B cell (primary cell): ENCODE data around the gene GMEB2. TPM values are rescaled to one million over a fixed set of nuclear protein-coding genes. Genes with fewer than 3 reads are reported as not detected.

Experiments used
- ATAC-seq: fragments of 200-7000 bp; cut with Tn5 transposase; one replicate; pipeline ENCODE4 v1.10.0; 2021; ENCODE audit warnings: low read depth, mild to moderate bottlenecking, moderate number of reproducible peaks, moderate library complexity
- CTCF ChIA-PET: fragments of 350-600 bp; sonication (Branson Sonifier 250); formaldehyde crosslinking; loops from one replicate; lab custom pipeline; 2021; ENCODE audit warnings: antibody characterized with exemption, inconsistent platforms; lab: Charles Lee
- POLR2A ChIA-PET: fragments of 350-600 bp; sonication (Branson Sonifier 250); formaldehyde crosslinking; loops from one replicate; lab custom pipeline; 2021; ENCODE audit warnings: antibody characterized with exemption; lab: Charles Lee
- DNase-seq: peaks from one replicate; pipeline ENCODE4 v3.0.0; 2013
- H2AFZ ChIP-seq: 2 replicates; pipeline ENCODE4 v1.6.1; 2012; ENCODE audit warnings: mild to moderate bottlenecking, low read depth, low read length; ENCODE audit not compliant: insufficient read depth, poor library complexity, severe bottlenecking
- H3K27ac ChIP-seq, 2 donors: 1 replicate in 1 of 2; 2 replicates in 1 of 2; pipeline ENCODE4 v1.5.1; 2012 to 2013; ENCODE audit warnings: low read length in 2 of 2, mild to moderate bottlenecking in 2 of 2, moderate library complexity in 1 of 2
- H3K27me3 ChIP-seq, 4 experiments: fragments of 200-600 bp in 1 of 4; sonication (generic) in 1 of 4; replicated peaks in 1 of 4; 1 replicate in 2 of 4; 2 replicates in 2 of 4; pipeline versions ENCODE4 v1.6.1 to v1.7.0; 2013 to 2016; ENCODE audit warnings: low read length in 3 of 4, mild to moderate bottlenecking in 2 of 4, mixed read lengths in 1 of 4, moderate library complexity in 1 of 4; ENCODE audit not compliant: insufficient read depth in 4 of 4, control insufficient read depth in 3 of 4; ENCODE audit errors: control extremely low read depth in 1 of 4
- H3K36me3 ChIP-seq, 2 experiments: replicated peaks in 1 of 2; 1 replicate in 1 of 2; 2 replicates in 1 of 2; pipeline versions ENCODE4 v1.6.1 to v1.7.1; 2013; ENCODE audit warnings: low read length in 1 of 2; ENCODE audit not compliant: insufficient read depth in 2 of 2, control insufficient read depth in 1 of 2; ENCODE audit errors: control extremely low read depth in 1 of 2, extremely low read depth in 1 of 2
- H3K4me1 ChIP-seq, 2 donors: fragments of 200-600 bp in 1 of 2; sonication (generic) in 1 of 2; 1 replicate in 1 of 2; 2 replicates in 1 of 2; pipeline versions ENCODE4 v1.5.1 to v1.6.1; 2013 to 2017; ENCODE audit warnings: low read length in 2 of 2; ENCODE audit not compliant: control insufficient read depth in 2 of 2, insufficient read depth in 2 of 2
- H3K4me2 ChIP-seq: replicated peaks from 2 replicates; pipeline ENCODE3; 2012; ENCODE audit warnings: mild to moderate bottlenecking, low read depth, low read length; ENCODE audit not compliant: poor library complexity, severe bottlenecking
- H3K4me3 ChIP-seq, 5 experiments: fragments of 200-600 bp in 1 of 5; sonication (generic) in 1 of 5; 1 replicate in 3 of 5; 2 replicates in 2 of 5; pipeline versions ENCODE4 v1.5.1 to v1.7.0; 2011 to 2016; ENCODE audit warnings: low read length in 4 of 5, mild to moderate bottlenecking in 4 of 5, low read depth in 2 of 5, control low read depth in 1 of 5, moderate library complexity in 1 of 5; ENCODE audit not compliant: insufficient read depth in 1 of 5; ENCODE audit errors: control extremely low read depth in 1 of 5, extremely low read depth in 1 of 5
- H3K79me2 ChIP-seq: fragments of 200-600 bp; sonication (generic); one replicate; pipeline ENCODE4 v1.6.0; 2016; ENCODE audit warnings: low read length; ENCODE audit not compliant: control insufficient read depth, insufficient read depth
- H3K9ac ChIP-seq: fragments of 200-600 bp; sonication (generic); 2 replicates; pipeline ENCODE4 v1.6.1; 2017; ENCODE audit warnings: mild to moderate bottlenecking, low read length, moderate library complexity
- H3K9me3 ChIP-seq, 3 donors: one replicate each; pipeline versions ENCODE4 v1.6.1 to v1.7.1; 2013; ENCODE audit warnings: low read length in 2 of 3; ENCODE audit not compliant: control insufficient read depth in 2 of 3, insufficient read depth in 1 of 3; ENCODE audit errors: control extremely low read depth in 1 of 3
- H4K20me1 ChIP-seq: 2 replicates; pipeline ENCODE4 v1.6.0; 2012; ENCODE audit warnings: mild to moderate bottlenecking, low read length; ENCODE audit not compliant: insufficient read depth, control insufficient read depth, poor library complexity, severe bottlenecking
- H3K27ac Mint-ChIP-seq: one replicate; pipeline ENCODE4 v1.8.0; 2021; ENCODE audit warnings: mixed read lengths
- H3K27me3 Mint-ChIP-seq: one replicate; pipeline ENCODE4 v1.8.0; 2021; ENCODE audit warnings: mixed read lengths
- H3K4me1 Mint-ChIP-seq: one replicate; pipeline ENCODE4 v1.8.0; 2021; ENCODE audit warnings: mixed read lengths
- H3K4me3 Mint-ChIP-seq: one replicate; pipeline ENCODE4 v1.8.0; 2021; ENCODE audit warnings: mixed read lengths
- H3K9me3 Mint-ChIP-seq: one replicate; pipeline ENCODE4 v1.8.0; 2022; ENCODE audit warnings: mixed read lengths; ENCODE audit not compliant: insufficient read depth
- CTCF ChIP-seq: fragments of 200-600 bp; IDR thresholded peaks from one replicate; pipeline ENCODE4 v1.8.0; 2022; ENCODE audit warnings: antibody characterized with exemption, mild to moderate bottlenecking
- EZH2 ChIP-seq: IDR thresholded peaks from 2 replicates; pipeline ENCODE4 v1.6.1; 2012; ENCODE audit warnings: borderline replicate concordance, low read depth, mild to moderate bottlenecking, moderate library complexity, low read length; ENCODE audit not compliant: insufficient read depth, poor library complexity, severe bottlenecking
- WGBS: methylation state at CpG from one replicate; pipeline ENCODE4 v1.1.5; 2013; ENCODE audit warnings: missing lambda C conversion rate; ENCODE audit not compliant: insufficient coverage; 5-methylcytosine and 5-hydroxymethylcytosine counted together
- intact Hi-C: fragments of 100-400 bp; cut with micrococcal nuclease; formaldehyde crosslinking; loops from one replicate; pipeline ENCODE4 v1.10.0; 2022
- polyA plus RNA-seq: library from polyadenylated mRNA; depleted of rRNA; stranded (reverse); fragments of >200 nt; gene quantifications from 2 replicates; pipeline ENCODE4 v1.2.3, GENCODE V29; 2012
- total RNA-seq, 2 donors: library from RNA; stranded (reverse); fragments of 120-200 nt in 1 of 2; gene quantifications; 1 replicate in 1 of 2; 2 replicates in 1 of 2; pipeline versions ENCODE4 v1.2.3 to v1.2.4, GENCODE V29; 2013 to 2022

Gene GMEB2
- total and polyA plus RNA-seq, 2 donors (not counting 1 experiment from before 2014, with no cell fraction given) = 17.7 to 24.5 TPM

DNA sequence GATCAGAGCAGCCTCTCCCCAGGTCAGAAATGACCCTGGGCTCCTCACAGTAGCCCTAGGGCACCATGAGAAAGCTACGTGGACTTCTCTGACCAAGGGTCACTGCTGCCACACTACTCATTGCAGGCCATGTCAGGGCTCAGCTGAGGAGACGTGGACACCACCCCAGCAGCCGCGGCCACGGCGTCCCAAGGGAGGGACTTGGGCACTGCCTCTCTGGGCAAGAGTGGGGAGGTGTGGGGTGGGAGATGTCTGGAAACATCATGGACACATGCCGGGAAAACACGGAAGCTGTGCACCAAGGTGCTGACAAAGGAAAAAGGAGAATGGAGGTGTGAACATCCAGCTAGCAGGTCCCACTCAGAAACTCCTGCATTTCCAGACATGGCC, 9.0 kb downstream of the GMEB2 start:
- WGBS = 94% methylated on average over 8 of the region's 8 CpGs
- Histone ChIP-seq H2AFZ (no peak overlapping the region), H3K9ac (no peak overlapping the region), H4K20me1 (peaks cover 37% of the 10 kb centered on the region), H3K36me3 (peaks cover 0 to 37% of the 10 kb centered on the region in 2 experiments), H3K27me3 (no peaks in the 10 kb centered on the region), H3K4me3 (no peak overlapping the region), H3K9me3 (peaks cover 0 to 3% (median 0%) of the 10 kb centered on the region in 3 donors), H3K79me2 (peaks cover 85% of the 10 kb centered on the region), H3K4me2 (no peak overlapping the region), H3K4me1 (peaks cover 0 to 6% of the 10 kb centered on the region in 2 donors), H3K27ac (no peak overlapping the region)
- no peaks in the 10 kb centered on the region for H3K27me3 Mint-ChIP-seq
- H3K9me3 Mint-ChIP-seq = no peaks in the 10 kb centered on the region
- no peak for DNase-seq
- ATAC-seq = no peak
- TF ChIP-seq CTCF = no peak
- no peak for TF ChIP-seq EZH2
- peaks cover 11% of the 10 kb centered on the region for H3K4me1 Mint-ChIP-seq
- H3K27ac Mint-ChIP-seq = no peak overlapping the region
- intact Hi-C loops = no loop called here
- ChIA-PET POLR2A (interaction anchor here (0.5 kb wide), 1 partner anchor 16 kb away, joined by 6 read pairs; no protein-coding TSS in a partner anchor), CTCF (interaction anchor here (0.5 to 0.6 kb wide), 3 partner anchors 94 to 502 kb away, joined by 3 read pairs; no protein-coding TSS in a partner anchor)
- H3K4me3 Mint-ChIP-seq = no peak overlapping the region

DNA sequence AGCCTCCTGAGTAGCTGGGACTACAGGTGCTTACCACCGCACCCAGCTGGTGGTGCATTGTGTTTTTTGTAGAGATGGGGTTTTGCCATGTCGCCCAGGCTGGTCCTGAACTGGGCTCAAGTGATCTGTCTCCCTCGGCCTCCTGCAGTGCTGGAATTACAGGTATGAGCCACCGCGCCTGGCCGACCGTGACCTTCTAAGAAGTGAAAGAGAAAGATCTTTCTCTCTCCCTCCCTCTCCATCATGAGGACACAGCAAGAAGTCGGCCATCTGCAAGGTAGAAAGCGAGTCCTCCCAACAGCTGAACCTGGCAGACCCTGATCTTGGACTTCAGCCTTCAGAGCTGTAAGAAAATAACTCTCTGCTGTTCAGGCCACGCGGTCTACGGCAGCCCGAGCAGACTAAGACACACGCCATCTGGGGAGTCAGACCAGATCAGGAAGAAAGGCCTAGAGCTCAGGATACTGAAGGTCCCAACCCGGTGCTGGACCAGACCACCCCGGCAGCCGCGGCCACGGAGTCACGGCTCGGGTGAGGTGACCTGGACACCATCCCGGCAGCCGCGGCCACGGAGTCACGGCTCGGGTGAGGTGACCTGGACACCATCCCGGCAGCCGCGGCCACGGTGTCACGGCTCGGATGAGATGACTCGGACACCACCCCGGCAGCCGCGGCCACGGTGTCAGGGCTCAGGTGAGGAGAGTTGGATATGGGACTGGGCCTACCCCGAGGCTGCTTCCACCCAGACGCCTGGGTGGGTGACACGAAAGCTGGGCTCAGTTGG, 9.6 kb downstream of the GMEB2 start:
- peaks cover 0 to 42% of the 10 kb centered on the region in 2 experiments for H3K36me3 ChIP-seq
- H3K9me3 Mint-ChIP-seq = no peaks in the 10 kb centered on the region
- WGBS = 96% methylated on average over 41 of the region's 41 CpGs
- H3K79me2 ChIP-seq = peaks cover 85% of the 10 kb centered on the region
- H3K27me3 ChIP-seq = no peaks in the 10 kb centered on the region
- intact Hi-C loops = no loop called here
- peaks cover 0 to 6% of the 10 kb centered on the region in 2 donors for H3K4me1 ChIP-seq
- H2AFZ ChIP-seq = no peak overlapping the region
- H3K4me1 Mint-ChIP-seq = peaks cover 11% of the 10 kb centered on the region
- ChIA-PET CTCF (interaction anchor here (0.5 to 1.2 kb wide), 6 partner anchors 10 to 503 kb away, joined by 3 to 4 read pairs (median 3); partner anchors contain the start of gene GMEB2), POLR2A (interaction anchor here (0.5 kb wide), 2 partner anchors 17 to 27 kb away, joined by 3 to 6 read pairs; no protein-coding TSS in a partner anchor)
- TF ChIP-seq EZH2 (no peak), CTCF (no peak)
- no peak overlapping the region for H3K27ac ChIP-seq
- no peaks in the 10 kb centered on the region for H3K27me3 Mint-ChIP-seq
- no peak overlapping the region for H3K4me3 Mint-ChIP-seq
- H3K9me3 ChIP-seq = peaks cover 0 to 3% (median 0%) of the 10 kb centered on the region in 3 donors
- no peak overlapping the region for H3K9ac ChIP-seq
- no peak overlapping the region for H3K4me3 ChIP-seq
- no peak overlapping the region for H3K27ac Mint-ChIP-seq
- DNase-seq (no peak), ATAC-seq (no peak)
- H4K20me1 ChIP-seq = peaks cover 41% of the 10 kb centered on the region
- no peak overlapping the region for H3K4me2 ChIP-seq
